A549 treated with AZD2906 at 1 μM for 4 hours (cell line): ENCODE results near the gene RAMP3. TPM values are rescaled to one million over a fixed set of nuclear protein-coding genes. Genes with fewer than 3 reads are reported as not detected.

Experiments used
- total RNA-seq: library from RNA; stranded (reverse); fragments of 200-300 nt; extraction: Qiagen RNA extraction; gene quantifications from 5 replicates; pipeline ENCODE4 v1.2.3, GENCODE V29; 2022

The RAMP3 gene, protein sequence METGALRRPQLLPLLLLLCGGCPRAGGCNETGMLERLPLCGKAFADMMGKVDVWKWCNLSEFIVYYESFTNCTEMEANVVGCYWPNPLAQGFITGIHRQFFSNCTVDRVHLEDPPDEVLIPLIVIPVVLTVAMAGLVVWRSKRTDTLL
- not detected in 5 replicates for total RNA-seq

DNA sequence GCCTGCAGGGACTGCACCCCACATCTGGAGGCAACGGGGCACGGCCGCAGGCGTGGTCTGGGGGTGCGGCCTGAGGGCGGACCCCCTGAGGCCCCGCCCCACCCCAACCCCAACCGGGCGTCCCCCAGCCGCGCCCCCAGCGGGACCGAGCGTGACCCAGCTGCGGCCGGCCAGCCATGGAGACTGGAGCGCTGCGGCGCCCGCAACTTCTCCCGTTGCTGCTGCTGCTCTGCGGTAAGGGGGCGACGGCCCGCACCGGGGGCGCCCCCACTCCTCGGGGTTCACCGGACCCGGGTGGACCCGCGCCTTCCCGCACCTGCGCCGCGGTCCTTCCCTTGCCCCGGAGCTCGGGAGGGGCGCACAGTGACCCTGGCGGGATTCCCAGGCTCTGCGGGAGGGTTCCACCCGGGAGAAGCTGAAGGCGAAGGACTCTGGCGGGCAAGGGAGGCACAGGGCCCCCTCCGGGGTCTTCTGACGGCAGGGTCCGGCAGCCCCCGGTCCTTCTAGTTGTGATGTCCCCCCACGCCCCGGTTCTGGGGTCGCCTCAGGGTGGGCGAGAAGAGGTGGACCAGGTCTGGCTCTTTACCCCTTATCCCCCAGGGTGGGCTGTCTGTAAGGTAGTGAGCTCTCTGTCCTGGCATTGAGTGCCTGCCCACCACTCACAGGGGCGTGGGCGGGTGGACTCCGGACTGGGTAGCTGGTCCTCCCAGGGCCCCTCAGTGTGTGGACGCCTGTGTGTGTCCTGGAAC lies at the start of gene RAMP3:
RAMP3 (plus strand) TSS at position 139 of the 749 bp plus-strand sequence; CDS start at position 177, 38 bp downstream.

DNA sequence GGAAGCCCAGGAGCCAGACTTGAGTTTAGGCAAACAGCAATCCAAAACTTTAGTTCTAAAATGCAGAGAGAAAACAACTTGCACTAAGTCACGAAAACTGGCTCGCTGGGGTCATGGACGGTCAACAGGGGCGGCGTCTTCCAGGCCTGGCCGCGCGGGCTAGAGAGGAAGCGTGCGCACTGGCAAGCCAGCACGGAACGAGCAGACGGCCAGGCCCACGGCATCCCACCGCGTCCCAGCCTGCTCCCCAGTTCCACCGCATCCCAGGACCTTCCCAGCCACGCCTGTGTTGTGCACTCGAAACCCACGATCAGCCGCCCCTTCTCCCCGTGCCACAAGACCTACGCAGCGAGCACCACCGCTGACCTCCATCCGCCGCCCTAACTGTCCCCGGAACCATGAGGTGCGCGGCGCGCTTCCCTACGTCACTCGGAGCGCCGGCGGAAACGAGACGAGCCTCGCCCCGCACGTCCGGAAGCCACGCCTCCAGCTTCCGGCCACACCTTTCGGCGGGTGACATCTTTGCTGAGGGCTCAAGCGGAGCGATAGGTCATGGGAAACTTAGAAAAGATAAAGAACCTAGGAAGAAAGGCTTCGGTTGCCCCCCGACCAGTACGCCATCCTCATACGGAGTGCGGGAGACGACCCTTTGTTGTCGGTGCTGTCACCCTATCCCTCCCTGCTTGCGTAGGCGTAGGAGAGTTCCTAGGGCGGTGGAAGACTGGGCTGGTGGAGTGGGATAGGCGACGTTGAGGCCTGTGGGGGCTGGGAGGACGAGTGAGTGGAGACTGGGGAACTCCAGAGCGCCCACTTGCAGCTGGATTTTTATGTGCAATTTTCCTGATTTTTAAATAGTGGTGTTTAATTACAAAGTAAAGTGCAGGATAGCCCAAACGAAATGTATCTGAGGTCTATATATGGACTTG lies 46.0 kb upstream of the RAMP3 start, which contains the start of gene TBRG4:
TBRG4 (minus strand) TSS at position 400 of the 926 bp plus-strand sequence. CDS start 2,460 bp downstream, outside the sequence.

Other genes starting within 250 kb of the RAMP3 start
- 0.17 to 0.29 TPM (median 0.21 TPM) in 5 replicates for gene MYO1G, start 178.8 kb upstream of the RAMP3 start, total RNA-seq
- gene CCM2, start 157.6 kb upstream of the RAMP3 start, total RNA-seq = 38.8 to 52.7 TPM (median 49.9 TPM) in 5 replicates
- gene NACAD, start 68.8 kb upstream of the RAMP3 start, total RNA-seq = 0.20 to 0.50 TPM (median 0.32 TPM) in 5 replicates
- 103 to 127 TPM (median 111 TPM) in 5 replicates for gene TBRG4, start 46.1 kb upstream of the RAMP3 start, total RNA-seq